GM12873 (cell line): Measurements from ENCODE around the gene PCBP3.

Experiments
- TF ChIP-seq, protein P1 (sequence below): IDR thresholded peaks from 2 replicates; pipeline ENCODE4 v1.5.1; 2012; ENCODE audit warnings: low read depth, mild to moderate bottlenecking, moderate library complexity, low read length, control low read depth; ENCODE audit not compliant: insufficient read depth; ENCODE audit errors: missing control alignments

Gene PCBP3

DNA sequence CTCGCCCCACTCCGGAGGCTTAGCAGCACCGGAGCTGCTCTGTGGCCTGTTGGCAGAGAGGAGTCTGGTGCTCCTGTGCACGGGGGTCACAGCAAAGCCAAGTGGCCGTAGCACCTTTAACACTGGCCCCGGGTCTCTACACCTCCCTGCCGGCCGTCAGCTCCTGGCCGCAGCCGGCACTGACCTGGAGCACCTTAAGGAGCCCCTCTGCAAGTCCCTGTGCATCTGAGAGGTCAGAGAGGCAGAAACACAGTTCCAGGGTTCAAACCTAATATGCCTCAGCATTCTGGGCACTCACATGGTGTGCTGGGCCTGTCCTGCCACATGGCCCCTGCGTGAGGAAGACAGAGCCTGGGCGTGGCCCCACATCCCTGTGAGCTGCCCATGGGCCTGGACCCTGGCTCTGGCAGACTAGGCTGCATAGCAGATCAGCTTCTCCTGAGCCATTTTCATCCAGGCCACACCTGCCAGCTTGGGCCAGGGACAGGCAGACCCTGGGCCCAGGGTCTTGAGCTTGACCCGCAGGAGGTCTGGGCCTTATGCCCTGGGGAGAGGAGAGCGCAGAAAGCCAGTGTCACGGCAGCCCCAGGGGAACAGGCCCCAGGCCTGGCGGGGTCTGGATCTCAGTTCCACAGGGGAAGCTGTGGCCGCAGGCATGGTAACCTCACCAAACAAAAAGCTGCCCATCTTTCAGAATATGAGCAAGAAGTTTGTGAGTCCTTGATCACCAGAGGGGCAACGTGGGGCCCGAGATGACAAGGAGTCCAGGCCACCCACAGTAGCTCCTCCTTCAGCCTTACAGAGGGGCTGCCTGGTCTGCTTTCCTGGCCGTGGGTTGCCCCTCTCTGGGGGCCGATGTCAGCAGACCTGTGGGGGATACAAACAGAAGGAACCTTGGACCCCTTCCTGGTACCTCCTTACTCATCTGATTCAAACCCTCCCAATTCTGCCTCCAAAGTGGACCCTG lies 192.1 kb downstream of the PCBP3 start:
- TF ChIP-seq, protein P1, sequence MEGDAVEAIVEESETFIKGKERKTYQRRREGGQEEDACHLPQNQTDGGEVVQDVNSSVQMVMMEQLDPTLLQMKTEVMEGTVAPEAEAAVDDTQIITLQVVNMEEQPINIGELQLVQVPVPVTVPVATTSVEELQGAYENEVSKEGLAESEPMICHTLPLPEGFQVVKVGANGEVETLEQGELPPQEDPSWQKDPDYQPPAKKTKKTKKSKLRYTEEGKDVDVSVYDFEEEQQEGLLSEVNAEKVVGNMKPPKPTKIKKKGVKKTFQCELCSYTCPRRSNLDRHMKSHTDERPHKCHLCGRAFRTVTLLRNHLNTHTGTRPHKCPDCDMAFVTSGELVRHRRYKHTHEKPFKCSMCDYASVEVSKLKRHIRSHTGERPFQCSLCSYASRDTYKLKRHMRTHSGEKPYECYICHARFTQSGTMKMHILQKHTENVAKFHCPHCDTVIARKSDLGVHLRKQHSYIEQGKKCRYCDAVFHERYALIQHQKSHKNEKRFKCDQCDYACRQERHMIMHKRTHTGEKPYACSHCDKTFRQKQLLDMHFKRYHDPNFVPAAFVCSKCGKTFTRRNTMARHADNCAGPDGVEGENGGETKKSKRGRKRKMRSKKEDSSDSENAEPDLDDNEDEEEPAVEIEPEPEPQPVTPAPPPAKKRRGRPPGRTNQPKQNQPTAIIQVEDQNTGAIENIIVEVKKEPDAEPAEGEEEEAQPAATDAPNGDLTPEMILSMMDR = no peak

DNA sequence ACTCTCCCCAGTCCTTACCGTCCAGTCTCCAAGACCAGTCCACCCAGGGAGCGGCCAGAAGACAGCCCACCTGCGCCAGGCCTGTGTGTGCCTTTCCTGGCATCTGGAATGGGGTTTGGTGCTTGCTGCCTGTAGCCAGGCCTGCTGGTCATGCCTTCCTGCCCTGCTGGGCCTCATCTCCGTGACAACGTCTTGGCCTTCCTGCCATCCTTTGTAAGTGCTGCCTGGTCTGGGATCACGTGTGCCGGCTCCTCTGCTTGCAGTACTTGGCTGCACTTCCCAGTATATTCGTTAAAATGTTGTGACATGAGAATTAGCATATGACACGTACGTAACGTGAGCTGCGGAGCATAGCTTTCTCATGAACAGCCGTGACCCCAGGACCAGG lies 192.7 kb downstream of the PCBP3 start:
- TF ChIP-seq, protein P1 = no peak

DNA sequence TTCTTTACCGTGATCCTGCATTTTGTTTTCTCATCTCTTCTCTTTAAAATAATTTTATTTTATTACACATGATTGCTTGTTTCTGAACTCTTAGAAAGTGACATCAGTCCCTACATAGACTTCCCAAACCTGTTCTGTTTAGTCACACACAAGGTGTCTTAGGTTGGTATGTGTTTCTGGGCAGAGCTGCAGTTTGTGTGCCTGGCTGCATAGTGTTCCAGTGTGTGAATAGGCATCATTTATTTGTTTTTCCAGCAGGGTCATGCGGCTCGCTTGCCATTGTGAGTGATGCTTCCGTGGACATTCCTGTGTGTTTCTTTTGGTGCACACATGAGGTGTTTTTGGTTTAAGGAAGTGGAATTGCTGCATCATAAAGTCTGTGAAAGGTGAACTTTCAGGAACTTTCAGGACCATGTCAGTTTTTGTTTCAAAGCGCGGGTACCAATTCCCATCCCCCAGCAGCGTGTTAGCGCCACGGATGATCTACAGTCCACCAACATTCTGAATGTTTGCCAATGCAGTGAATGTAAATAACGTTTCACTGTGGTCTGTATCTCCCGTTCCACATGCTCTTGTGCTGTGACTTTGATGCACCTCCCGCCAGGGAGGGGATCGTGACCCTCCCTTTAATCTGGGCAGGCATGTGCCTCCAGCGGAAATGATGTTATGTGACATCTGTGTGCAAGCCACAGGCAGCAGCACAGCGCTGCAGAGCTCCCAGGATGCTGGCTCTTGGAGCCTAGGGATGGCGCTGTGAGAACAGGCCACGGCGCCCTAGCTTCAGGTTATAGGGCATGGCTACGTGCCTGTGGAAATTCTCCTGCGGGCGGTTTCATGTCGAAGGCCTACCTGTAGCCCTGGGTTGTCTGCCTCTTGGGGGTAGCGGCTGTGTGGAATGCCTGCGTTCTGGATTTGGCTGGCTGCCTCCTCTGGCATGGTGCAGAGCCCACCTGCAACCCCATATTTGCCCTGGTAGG lies 193.5 kb downstream of the PCBP3 start:
- TF ChIP-seq, protein P1 = no peak

DNA sequence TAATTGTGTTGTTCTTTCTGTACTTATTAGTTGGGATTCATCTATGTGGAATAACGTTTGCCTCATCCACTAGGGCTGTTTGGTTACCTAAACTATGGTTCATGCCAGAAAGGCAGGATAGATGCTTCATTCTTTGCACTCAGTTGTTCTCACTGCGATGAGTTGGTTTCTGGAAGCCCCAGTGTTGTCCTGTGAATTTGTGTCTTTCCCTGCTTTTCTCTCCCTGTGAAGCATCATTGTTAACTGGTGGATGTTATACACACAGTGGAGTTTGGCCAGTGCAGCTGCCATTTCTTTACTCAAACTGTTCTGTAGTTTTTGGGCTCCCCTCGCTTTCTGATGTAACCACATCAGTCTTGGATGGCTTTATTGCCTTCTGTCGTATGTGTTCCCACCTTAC lies 194.4 kb downstream of the PCBP3 start:
- TF ChIP-seq, protein P1 = no peak

DNA sequence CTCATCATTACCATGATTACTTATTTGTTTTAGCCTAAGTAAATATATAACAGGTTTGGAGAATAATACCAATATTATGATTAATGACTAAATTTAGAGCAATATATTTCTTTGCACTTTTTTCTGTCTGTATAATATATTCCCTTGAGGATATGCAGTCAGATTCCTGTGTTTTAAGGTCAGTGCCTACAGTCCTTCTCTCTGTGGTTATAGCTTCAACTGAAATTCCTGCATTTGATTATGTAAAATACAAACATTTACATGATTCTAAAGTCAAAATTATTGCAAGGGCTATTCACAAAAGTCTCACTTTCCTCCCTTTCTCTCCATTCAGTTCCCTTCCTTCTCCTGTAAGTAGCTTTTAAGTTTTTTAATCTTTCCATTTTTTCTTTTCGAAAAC lies 195.1 kb downstream of the PCBP3 start:
- TF ChIP-seq, protein P1 = no peak

DNA sequence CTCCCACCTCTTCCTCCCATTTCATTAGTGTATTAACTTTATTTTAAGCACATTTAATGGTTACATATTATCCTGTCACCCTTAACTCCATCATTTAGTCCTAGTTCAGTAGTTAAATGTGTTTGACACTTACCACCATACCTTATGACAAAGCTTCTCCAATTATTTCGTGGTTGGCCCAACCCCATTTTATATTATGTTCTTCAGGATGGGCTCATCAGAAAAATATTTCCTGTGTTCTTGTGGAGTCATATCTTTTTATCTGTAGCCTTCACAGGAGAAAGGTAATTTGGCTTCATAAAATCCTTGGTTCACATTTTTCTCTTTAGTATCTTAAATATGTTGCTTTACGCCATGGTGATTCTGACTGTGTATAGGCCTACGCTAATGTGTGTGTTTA lies 195.7 kb downstream of the PCBP3 start:
- TF ChIP-seq, protein P1 = no peak

DNA sequence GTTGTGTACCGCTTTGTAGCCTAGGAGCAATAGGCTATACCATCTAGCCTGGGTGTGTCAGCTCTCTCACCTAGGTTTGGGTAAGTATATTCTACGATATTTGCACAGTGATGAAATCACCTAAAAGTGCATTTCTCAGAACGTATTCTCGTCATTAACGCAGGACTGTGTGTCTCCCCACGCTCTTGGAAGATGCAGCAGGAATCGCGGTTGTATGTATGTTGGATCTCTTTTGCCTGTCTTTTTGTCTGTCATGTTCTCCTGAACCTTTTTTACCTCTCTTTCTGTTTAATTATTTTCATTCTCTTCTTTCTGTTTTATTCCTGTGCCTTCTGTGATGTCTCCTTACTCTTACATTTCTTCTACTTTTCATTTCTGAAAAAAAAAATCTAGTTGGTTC lies 197.5 kb downstream of the PCBP3 start:
- TF ChIP-seq, protein P1 = no peak
